ENCODE results near the gene WDFY4.

Gene WDFY4

GRCh38 chr10:48923748-48924147 is 239.1 kb downstream of the WDFY4 start:
- DNase-seq = peak; percentile 17

- no peak for DNase-seq
Measured at GRCh38 chr10:48924988-48925387, 240.3 kb downstream of the WDFY4 start.

GRCh38 chr10:48926255-48926654 is 241.6 kb downstream of the WDFY4 start:
- DNase-seq = no peak

GRCh38 chr10:48926764-48927540 is 242.3 kb downstream of the WDFY4 start:
- peak; percentile 3 for DNase-seq

- DNase-seq = no peak
Measured at GRCh38 chr10:48929413-48929990, 244.8 kb downstream of the WDFY4 start.

- DNase-seq = no peak
Measured at GRCh38 chr10:48931188-48931587, 246.5 kb downstream of the WDFY4 start.

GRCh38 chr10:48932831-48933664 is 248.4 kb downstream of the WDFY4 start:
- DNase-seq = no peak

- peak; percentile 57 for DNase-seq
Measured at GRCh38 chr10:48934672-48935501, 250.2 kb downstream of the WDFY4 start.

- peak; percentile 19 for DNase-seq
Measured at GRCh38 chr10:48935577-48935976, 250.9 kb downstream of the WDFY4 start.

- DNase-seq = no peak
Measured at GRCh38 chr10:48937796-48938195, 253.1 kb downstream of the WDFY4 start.

- DNase-seq = no peak
Measured at GRCh38 chr10:48938281-48938680, 253.6 kb downstream of the WDFY4 start.

- DNase-seq = no peak
Measured at GRCh38 chr10:48938990-48939536, 254.4 kb downstream of the WDFY4 start.

- no peak for DNase-seq
Measured at GRCh38 chr10:48939790-48940325, 255.2 kb downstream of the WDFY4 start, which contains the start of gene LRRC18. LRRC18 (minus strand) TSS chr10:48939840; CDS start chr10:48914155, 25,685 bp downstream.

GRCh38 chr10:48940372-48940771 is 255.7 kb downstream of the WDFY4 start:
- no peak for DNase-seq

- DNase-seq = peak; percentile 67
Measured at GRCh38 chr10:48940958-48941357, 256.3 kb downstream of the WDFY4 start.

GRCh38 chr10:48941427-48942075 is 256.9 kb downstream of the WDFY4 start:
- DNase-seq = no peak

- no peak for DNase-seq
Measured at GRCh38 chr10:48943096-48943495, 258.4 kb downstream of the WDFY4 start.

- no peak for DNase-seq
Measured at GRCh38 chr10:48944171-48944570, 259.5 kb downstream of the WDFY4 start.

GRCh38 chr10:48945441-48946130 is 260.9 kb downstream of the WDFY4 start:
- peak; percentile 33 for DNase-seq

GRCh38 chr10:48946332-48946731 is 261.7 kb downstream of the WDFY4 start:
- peak; percentile 20 for DNase-seq

All from NCI-H69 (cell line).